Body of pancreas (tissue), 4 donors: ENCODE results near the gene ACACA. TPM values are rescaled to one million over a fixed set of nuclear protein-coding genes. Genes with fewer than 3 reads are reported as not detected.

Experiments
- ATAC-seq: fragments of 150-250 bp; one replicate; pipeline ENCODE4 v1.9.1; 2016
- DNase-seq, 4 donors: peaks; one replicate each; pipeline ENCODE4 v3.0.0-alpha.2; 2019
- H3K27ac ChIP-seq, 4 donors: fragments of 200-600 bp; sonication (generic); 1 replicate in 3 of 4; 2 replicates in 1 of 4; pipeline versions ENCODE4 v1.5.1 to v1.6.1; 2016 to 2019; ENCODE audit warnings: mild to moderate bottlenecking in 1 of 4, mixed read lengths in 1 of 4, moderate library complexity in 1 of 4
- H3K27me3 ChIP-seq, 2 donors: fragments of 200-600 bp; sonication (generic); one replicate each; pipeline ENCODE4 v1.6.0; 2016; ENCODE audit warnings: mild to moderate bottlenecking in 1 of 2
- H3K36me3 ChIP-seq, 2 donors: fragments of 200-600 bp; sonication (generic); replicated peaks in 1 of 2; 2 replicates each; pipeline ENCODE4 v1.5.1; 2016; ENCODE audit warnings: low read depth in 2 of 2; ENCODE audit not compliant: insufficient read depth in 1 of 2
- H3K4me1 ChIP-seq: fragments of 200-600 bp; sonication (generic); one replicate; pipeline ENCODE4 v1.6.0; 2016
- H3K4me3 ChIP-seq, 2 donors: fragments of 200-600 bp; sonication (generic); 1 replicate in 1 of 2; 2 replicates in 1 of 2; pipeline ENCODE4 v1.5.1; 2016 to 2019
- H3K9me3 ChIP-seq, 3 donors: fragments of 200-600 bp; sonication (generic); 1 replicate in 2 of 3; 2 replicates in 1 of 3; pipeline ENCODE4 v1.5.1; 2016
- CTCF ChIP-seq, 7 experiments: fragments of 450-650 bp in 4 of 7; fragments of 200-600 bp in 3 of 7; sonication (generic) in 3 of 7; IDR thresholded peaks; one replicate each; pipeline ENCODE4 v1.5.1; 2016 to 2019; ENCODE audit warnings: antibody characterized with exemption in 7 of 7
- POLR2A ChIP-seq, 3 donors: fragments of 450-650 bp; IDR thresholded peaks; one replicate each; pipeline ENCODE4 v1.6.1; 2016; ENCODE audit warnings: antibody characterized with exemption in 3 of 3, mild to moderate bottlenecking in 2 of 3
- WGBS, 2 donors: methylation state at CpG; one replicate each; pipeline ENCODE4 v1.1.5; 2017; 5-methylcytosine and 5-hydroxymethylcytosine counted together
- intact Hi-C: fragments of 100-400 bp; cut with DNase I; formaldehyde crosslinking; loops from one replicate; pipeline ENCODE4 v1.15.1; 2023
- total RNA-seq, 2 donors: library from RNA; depleted of rRNA; stranded (reverse); fragments of >200 nt; gene quantifications; one replicate each; pipeline ENCODE4 v1.1.0, GENCODE V29; 2016

The ACACA gene
- total RNA-seq, 2 donors from 2014 or later, result 9.1 to 49.1 TPM

- TF ChIP-seq POLR2A (IDR thresholded peaks at IDR 0.05), result no peak
- no peak for TF ChIP-seq CTCF (IDR thresholded peaks at IDR 0.05)
- DNase-seq (no peak), ATAC-seq (no peak)
- Histone ChIP-seq H3K9me3 (no peaks in the 10 kb centered on the region), H3K36me3 (peaks cover 0 to 2% of the 10 kb centered on the region in 2 donors), H3K27me3 (no peaks in the 10 kb centered on the region), H3K4me1 (no peaks in the 10 kb centered on the region), H3K4me3 (no peak overlapping the region), H3K27ac (no peak overlapping the region)
- WGBS, 2 donors, result 92% methylated on average over 5 of the region's 5 CpGs
- intact Hi-C loops, result no loop called here
Observed at GRCh38 chr17:37051381-37051780, 355.3 kb downstream of the ACACA start.

GRCh38 chr17:37050920-37051319 is 355.7 kb downstream of the ACACA start:
- Histone ChIP-seq H3K4me1 (no peaks in the 10 kb centered on the region), H3K4me3 (no peak overlapping the region), H3K9me3 (no peaks in the 10 kb centered on the region), H3K27ac (no peak overlapping the region), H3K27me3 (no peaks in the 10 kb centered on the region), H3K36me3 (no peaks in the 10 kb centered on the region)
- intact Hi-C loops, result no loop called here
- no peak for ATAC-seq
- WGBS, 2 donors, result 88 to 95% methylated on average over 5 of the region's 5 CpGs
- no peak for TF ChIP-seq POLR2A (IDR thresholded peaks at IDR 0.05)
- no peak for TF ChIP-seq CTCF (IDR thresholded peaks at IDR 0.05)
- DNase-seq, result no peak

- no peak for ATAC-seq
- H3K4me3 ChIP-seq, result no peak overlapping the region
- no peaks in the 10 kb centered on the region for H3K4me1 ChIP-seq
- DNase-seq, result no peak
- WGBS, 2 donors, result 78 to 88% methylated on average over 5 of the region's 5 CpGs
- H3K9me3 ChIP-seq, result no peaks in the 10 kb centered on the region
- intact Hi-C loops, result loop anchor here (5.0 kb wide), 1 partner anchor 342 kb away; no protein-coding TSS in a partner anchor
- no peak overlapping the region for H3K27ac ChIP-seq
- no peak for TF ChIP-seq POLR2A (IDR thresholded peaks at IDR 0.05)
- TF ChIP-seq CTCF (IDR thresholded peaks at IDR 0.05), result no peak
- H3K27me3 ChIP-seq, result no peaks in the 10 kb centered on the region
- H3K36me3 ChIP-seq, result no peaks in the 10 kb centered on the region
Observed at GRCh38 chr17:37048811-37049210, 357.8 kb downstream of the ACACA start.

- TF ChIP-seq POLR2A (IDR thresholded peaks at IDR 0.05) (no peak), CTCF (IDR thresholded peaks at IDR 0.05) (peak; percentile 71 to 88 (median 73))
- no peak overlapping the region for H3K4me3 ChIP-seq
- peak; percentile 40 for ATAC-seq
- no peaks in the 10 kb centered on the region for H3K27me3 ChIP-seq
- no peaks in the 10 kb centered on the region for H3K9me3 ChIP-seq
- no peak overlapping the region for H3K27ac ChIP-seq
- no peaks in the 10 kb centered on the region for H3K4me1 ChIP-seq
- H3K36me3 ChIP-seq, result no peaks in the 10 kb centered on the region
- peak; percentile 72 to 80 (median 78) for DNase-seq
- 5 to 6% methylated on average over 9 of the region's 9 CpGs for whole genome bisulfite sequencing, 2 donors
- intact Hi-C loops, result loop anchor here (5.0 kb wide), 1 partner anchor 340 kb away; no protein-coding TSS in a partner anchor
Observed at GRCh38 chr17:37047631-37048104, 359.0 kb downstream of the ACACA start.

- H3K4me3 ChIP-seq, result no peak overlapping the region
- no peak overlapping the region for H3K27ac ChIP-seq
- ATAC-seq (no peak), DNase-seq (no peak)
- intact Hi-C loops, result loop anchor here (5.0 kb wide), 1 partner anchor 338 kb away; no protein-coding TSS in a partner anchor
- no peaks in the 10 kb centered on the region for H3K36me3 ChIP-seq
- no peak for TF ChIP-seq CTCF (IDR thresholded peaks at IDR 0.05)
- TF ChIP-seq POLR2A (IDR thresholded peaks at IDR 0.05), result no peak
- H3K9me3 ChIP-seq, result no peaks in the 10 kb centered on the region
- H3K4me1 ChIP-seq, result no peaks in the 10 kb centered on the region
- WGBS, 2 donors, result 71 to 81% methylated on average over 7 of the region's 7 CpGs
- H3K27me3 ChIP-seq, result no peaks in the 10 kb centered on the region
Observed at GRCh38 chr17:37045351-37045922, 361.2 kb downstream of the ACACA start.
